HG02938 (cell line): ENCODE measurements around the gene ZBTB46.
"Not testable (repeated sequence)": the region's sequence is repeated elsewhere in the genome, so short reads cannot be mapped to it uniquely, and the experiment has no call there.

Experiments used
- ATAC-seq: cut with Tn5 transposase; IDR thresholded peaks from one replicate; pipeline ENCODE4 v1.9.1; 2021; ENCODE audit warnings: mild to moderate bottlenecking, moderate library complexity; ENCODE audit not compliant: unreplicated experiment

Gene ZBTB46

GRCh38 chr20:63736893-63737694 lies 94.0 kb downstream of the ZBTB46 start:
- no peak for ATAC-seq

GRCh38 chr20:63735859-63736718 lies 95.0 kb downstream of the ZBTB46 start, which contains the start of gene LIME1:
Gene LIME1, plus strand, starts transcription at chr20:63736664. Its CDS starts 886 bp downstream, at chr20:63737550.
- no peak for ATAC-seq

GRCh38 chr20:63734946-63735858 lies 95.9 kb downstream of the ZBTB46 start:
- ATAC-seq: no peak

- ATAC-seq: no peak
These were observed 96.7 kb downstream of the ZBTB46 start for GRCh38 chr20:63734111-63734945.

- no peak for ATAC-seq
These were observed 97.4 kb downstream of the ZBTB46 start for GRCh38 chr20:63733579-63734081.

GRCh38 chr20:63733117-63733516 lies 97.9 kb downstream of the ZBTB46 start:
- no peak for ATAC-seq

- no peak for ATAC-seq
These were observed 98.7 kb downstream of the ZBTB46 start for GRCh38 chr20:63732118-63733095.

GRCh38 chr20:63731410-63731809 lies 99.7 kb downstream of the ZBTB46 start:
- ATAC-seq: no peak

GRCh38 chr20:63730189-63730733 lies 100.8 kb downstream of the ZBTB46 start:
- not testable (repeated sequence) for ATAC-seq

GRCh38 chr20:63722967-63723622 lies 108.0 kb downstream of the ZBTB46 start:
- not testable (repeated sequence) for ATAC-seq

GRCh38 chr20:63718996-63719395 lies 112.1 kb downstream of the ZBTB46 start:
- no peak for ATAC-seq

- ATAC-seq: no peak
These were observed 116.2 kb downstream of the ZBTB46 start for GRCh38 chr20:63714858-63715257.

GRCh38 chr20:63712191-63712590 lies 118.9 kb downstream of the ZBTB46 start:
- ATAC-seq: no peak

GRCh38 chr20:63711085-63711645 lies 119.9 kb downstream of the ZBTB46 start:
- no peak for ATAC-seq

GRCh38 chr20:63709149-63709527 lies 121.9 kb downstream of the ZBTB46 start:
- ATAC-seq: no peak

- peak; percentile 30 for ATAC-seq
These were observed 122.5 kb downstream of the ZBTB46 start for GRCh38 chr20:63708301-63709148.
